ENCODE data around the gene WDFY3.

DNA sequence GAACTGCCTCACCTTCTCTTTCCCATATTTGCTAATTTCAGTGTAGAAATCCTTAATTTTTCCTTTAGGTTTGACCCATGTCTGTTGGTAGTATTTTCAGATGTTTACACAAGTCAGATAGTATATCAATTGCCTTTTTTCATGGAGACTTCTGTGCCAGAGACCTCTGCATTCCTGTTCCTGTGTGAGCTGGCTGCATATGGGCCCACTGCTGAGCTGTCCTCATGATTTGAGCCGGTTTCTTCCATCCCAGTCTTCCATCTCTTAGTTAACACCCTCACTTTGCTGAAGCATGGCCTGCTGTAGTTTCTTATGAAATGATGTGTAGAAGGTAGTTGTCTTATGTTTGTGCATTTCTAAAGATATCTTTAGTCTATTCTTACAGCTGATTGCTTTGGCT is 343.5 kb downstream of the WDFY3 start:
- TF ChIP-seq CTCF (IDR thresholded peaks at IDR 0.05) (no peak), POLR2AphosphoS5 (IDR thresholded peaks at IDR 0.05) (no peak), POLR2A (IDR thresholded peaks at IDR 0.05) (no peak), EP300 (IDR thresholded peaks at IDR 0.05) (no peak)

Data from suprapubic skin (tissue), 4 donors.